Medulla oblongata (tissue), 1 donor: ENCODE results near the gene HOXB5.

Experiments used
- DNase-seq: peaks from one replicate; pipeline ENCODE4 v3.0.0-alpha.2; 2015; ENCODE audit errors: extremely low spot score

The HOXB5 gene

DNA sequence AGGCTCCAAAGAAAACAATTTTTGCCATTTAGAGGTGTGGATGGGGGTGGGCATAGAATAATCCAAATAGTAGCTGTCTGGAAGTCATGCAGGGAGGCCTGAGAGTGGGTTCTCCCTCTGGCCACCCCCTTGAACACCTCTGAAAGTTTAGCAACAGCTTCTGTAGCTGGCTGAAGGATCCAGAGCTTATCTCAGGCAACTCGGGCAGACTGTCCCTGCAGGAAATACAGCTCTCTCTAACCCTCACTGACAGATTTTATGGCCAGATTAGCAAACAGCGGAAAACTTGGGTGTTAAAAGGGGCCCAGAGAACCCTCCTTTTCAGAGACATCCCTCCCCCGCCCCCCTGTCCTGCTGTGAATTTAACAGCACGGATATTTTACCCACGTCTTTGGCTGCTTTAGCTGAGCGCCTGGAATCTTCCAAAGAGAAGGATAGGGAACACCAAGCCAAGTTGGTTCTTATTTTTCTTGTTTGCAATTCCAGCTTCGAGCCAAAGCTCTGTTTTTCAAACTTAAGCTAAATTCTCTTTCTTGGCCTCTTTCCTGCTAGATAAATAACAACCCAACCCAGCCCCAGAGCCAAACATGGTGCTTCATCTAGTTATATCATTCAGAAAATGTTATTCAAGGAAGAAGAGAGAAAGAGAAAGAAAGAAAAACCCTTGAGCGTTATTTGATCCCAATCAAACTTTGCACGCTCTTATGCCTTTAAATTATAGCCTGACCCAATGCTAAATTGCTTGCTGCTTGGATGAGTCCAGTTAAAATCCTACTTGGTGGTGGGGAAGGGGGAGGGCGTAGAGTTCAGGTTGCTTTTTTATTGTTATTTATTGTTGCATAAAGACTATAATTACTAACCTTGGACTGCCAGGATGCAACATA lies 46.4 kb downstream of the HOXB5 start:
- DNase-seq = peak; percentile 56

- peak; percentile 60 for DNase-seq
Observed at GRCh38 chr17:48546137-48546923, 47.2 kb downstream of the HOXB5 start.

GRCh38 chr17:48545539-48545938 lies 48.0 kb downstream of the HOXB5 start:
- DNase-seq = no peak

DNA sequence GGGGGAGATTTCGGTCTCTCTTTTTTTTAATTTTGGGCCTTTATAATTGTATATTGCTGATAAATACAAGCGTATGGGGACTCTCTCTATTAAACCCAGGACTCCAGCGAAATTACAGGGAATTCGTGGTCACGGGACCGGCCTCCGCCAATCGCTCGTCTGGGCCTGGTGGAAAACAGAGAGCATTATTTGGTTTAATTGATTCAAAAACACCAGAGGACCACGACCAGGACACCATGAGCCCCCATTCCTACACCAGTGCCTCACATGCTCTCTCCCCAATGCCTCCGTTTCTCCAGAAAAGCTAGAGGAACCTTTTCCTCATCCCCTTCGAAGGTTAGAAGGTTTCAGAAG lies 48.6 kb downstream of the HOXB5 start, which contains the start of gene HOXB2:
HOXB2 (minus strand) TSS at position 88 of the 354 bp plus-strand sequence. CDS start 198 bp downstream, outside the sequence.
- DNase-seq = peak; percentile 77

DNA sequence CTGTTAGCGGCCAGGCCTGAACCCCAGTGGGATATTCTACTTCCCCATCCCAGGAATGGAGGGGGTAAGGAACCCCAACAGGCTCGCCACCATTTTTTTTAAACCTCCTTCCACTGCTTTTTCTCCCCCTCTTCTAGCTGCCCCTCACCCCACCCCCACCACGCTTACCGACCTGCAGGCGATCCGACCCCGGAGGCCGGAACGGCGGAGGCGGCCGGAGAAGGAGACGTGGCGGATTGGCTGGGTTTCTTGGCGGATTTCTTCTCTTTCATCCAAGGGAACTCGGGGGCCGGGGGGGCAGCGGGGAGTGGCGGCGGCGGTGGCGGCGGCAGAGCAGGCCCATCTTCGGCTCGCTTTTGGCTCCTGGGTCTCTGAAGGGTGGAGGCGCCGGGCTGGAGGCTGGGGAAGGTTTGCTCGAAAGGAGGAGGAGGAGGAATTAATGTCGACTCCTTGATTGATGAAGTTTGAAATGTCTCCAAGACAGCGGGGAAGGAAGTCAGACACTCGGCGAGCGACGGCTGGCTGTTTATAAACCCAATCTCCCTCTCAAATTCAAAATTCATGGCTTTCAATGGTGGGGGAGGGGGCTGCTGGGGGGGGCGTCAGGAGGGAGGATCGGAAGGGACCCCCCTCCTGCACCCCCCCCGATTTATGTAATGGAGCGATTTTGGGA lies 49.1 kb downstream of the HOXB5 start:
- DNase-seq = peak; percentile 77

DNA sequence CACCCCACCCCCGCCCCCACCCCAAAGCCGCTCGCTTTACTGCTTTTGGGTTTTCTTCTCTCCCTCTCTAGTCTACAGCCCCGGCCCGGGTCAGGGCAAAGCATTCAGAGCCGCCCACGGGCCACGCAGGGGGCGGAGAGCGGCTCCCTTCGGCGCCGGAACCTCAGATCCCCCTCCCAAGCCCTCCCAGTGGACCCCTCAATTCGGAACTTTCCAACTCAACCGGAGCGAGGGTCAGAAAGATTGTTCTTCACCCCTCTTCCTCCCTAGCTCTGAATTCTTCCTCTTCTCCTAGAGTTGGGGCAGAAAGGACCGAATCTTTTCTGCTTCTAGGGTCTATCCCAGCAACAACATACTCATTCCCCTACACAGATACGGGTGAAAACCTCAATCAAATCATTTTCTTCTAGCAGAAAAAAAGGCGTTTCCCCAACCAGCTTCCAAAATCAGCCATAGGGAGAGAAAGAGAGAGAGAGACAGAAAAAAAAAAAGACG lies 49.7 kb downstream of the HOXB5 start:
- DNase-seq = peak; percentile 26

GRCh38 chr17:48543107-48543853 lies 50.3 kb downstream of the HOXB5 start:
- peak; percentile 39 for DNase-seq

GRCh38 chr17:48542698-48543106 lies 50.9 kb downstream of the HOXB5 start:
- no peak for DNase-seq

DNA sequence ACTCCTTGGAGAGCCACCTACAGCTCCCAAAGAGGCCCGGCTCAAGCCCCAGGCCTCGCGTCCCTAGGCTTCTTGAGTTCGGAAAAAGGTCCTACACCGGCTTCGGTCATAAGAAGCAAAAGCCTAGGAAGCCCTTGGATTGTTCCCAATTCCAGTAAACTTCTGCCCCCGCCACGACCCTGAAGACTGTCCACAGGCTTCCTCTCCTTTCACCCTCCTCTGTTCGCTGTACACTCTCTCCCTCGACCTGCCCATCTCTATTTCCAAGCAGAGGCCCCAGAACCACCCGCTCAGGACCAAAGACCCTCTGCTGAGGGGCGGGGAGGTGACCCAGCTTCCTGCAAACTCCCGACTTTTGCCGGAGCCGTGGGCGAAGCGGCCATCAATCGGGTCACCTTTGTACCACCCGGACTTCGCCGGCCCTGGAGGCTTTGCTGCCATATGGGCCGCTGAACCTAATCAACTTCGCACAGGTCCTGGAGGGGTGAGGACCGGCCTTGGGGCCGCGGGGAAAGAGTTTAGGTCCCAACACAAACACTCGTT lies 51.4 kb downstream of the HOXB5 start:
- peak; percentile 28 for DNase-seq

- peak; percentile 86 for DNase-seq
Observed at GRCh38 chr17:48541577-48542113, 51.9 kb downstream of the HOXB5 start.
